22Rv1 (cell line): Measurements from ENCODE around the gene NOP16.

ENCODE experiments used
- ZFX ChIP-seq: fragments of 450-650 bp; IDR thresholded peaks from 2 replicates; pipeline ENCODE4 v1.6.1; 2017; ENCODE audit warnings: antibody characterized with exemption, borderline replicate concordance
- TF ChIP-seq, protein P1 (sequence below): fragments of 450-650 bp; IDR thresholded peaks from 2 replicates; pipeline ENCODE4 v1.5.1; 2017; ENCODE audit warnings: mild to moderate bottlenecking

DNA sequence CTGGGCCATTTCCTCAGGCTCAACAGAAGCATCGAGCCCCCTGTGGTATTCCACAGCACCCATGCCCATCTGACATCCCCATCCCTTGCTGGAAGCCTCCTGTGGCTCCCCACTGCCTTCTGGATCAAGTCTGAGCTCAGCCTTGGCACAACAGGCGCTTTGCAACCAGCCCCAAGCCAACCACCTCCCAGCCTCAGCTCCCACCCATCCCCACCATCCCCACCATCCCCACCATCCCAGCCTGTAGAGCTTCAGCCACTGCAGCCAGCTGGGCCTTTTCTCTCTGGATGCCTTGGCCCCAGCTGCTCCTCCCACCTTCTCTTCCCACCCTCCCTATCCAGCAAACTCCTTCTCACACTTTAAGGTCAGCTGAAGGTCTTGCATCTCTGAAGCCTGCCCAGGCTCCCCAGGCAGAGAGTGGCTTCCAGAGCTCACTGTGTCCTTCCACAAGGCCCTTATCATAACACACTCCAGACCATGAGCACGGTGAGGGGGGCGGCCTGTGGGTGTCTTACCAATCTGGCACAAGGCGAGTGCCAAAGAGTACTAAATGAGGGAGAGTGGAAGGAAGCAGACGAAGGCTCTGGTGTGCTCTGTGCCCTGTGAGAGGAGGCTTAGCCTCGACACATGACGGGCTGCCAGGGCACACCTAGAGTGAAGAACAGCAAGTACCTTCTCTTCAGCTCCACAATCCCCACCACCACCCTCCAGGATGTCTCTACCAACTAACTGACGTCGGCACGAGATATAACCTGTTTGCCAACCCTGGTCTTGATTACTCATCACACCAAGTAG lies 6.7 kb upstream of the NOP16 start:
- TF ChIP-seq, protein P1, sequence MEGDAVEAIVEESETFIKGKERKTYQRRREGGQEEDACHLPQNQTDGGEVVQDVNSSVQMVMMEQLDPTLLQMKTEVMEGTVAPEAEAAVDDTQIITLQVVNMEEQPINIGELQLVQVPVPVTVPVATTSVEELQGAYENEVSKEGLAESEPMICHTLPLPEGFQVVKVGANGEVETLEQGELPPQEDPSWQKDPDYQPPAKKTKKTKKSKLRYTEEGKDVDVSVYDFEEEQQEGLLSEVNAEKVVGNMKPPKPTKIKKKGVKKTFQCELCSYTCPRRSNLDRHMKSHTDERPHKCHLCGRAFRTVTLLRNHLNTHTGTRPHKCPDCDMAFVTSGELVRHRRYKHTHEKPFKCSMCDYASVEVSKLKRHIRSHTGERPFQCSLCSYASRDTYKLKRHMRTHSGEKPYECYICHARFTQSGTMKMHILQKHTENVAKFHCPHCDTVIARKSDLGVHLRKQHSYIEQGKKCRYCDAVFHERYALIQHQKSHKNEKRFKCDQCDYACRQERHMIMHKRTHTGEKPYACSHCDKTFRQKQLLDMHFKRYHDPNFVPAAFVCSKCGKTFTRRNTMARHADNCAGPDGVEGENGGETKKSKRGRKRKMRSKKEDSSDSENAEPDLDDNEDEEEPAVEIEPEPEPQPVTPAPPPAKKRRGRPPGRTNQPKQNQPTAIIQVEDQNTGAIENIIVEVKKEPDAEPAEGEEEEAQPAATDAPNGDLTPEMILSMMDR, result no peak
- no peak for TF ChIP-seq ZFX
